HepG2 (cell line): ENCODE data around the gene TOR2A. TPM values are rescaled to one million over a fixed set of nuclear protein-coding genes. Genes with fewer than 3 reads are reported as not detected.
A peak's percentile ranks its signal among the peaks of the same experiment; 100 is the strongest.

Source experiments
- ARNT2 ChIP-seq: sonication (generic); formaldehyde crosslinking; IDR thresholded peaks from 2 replicates; pipeline ENCODE4 v1.8.0; 2022; ENCODE audit warnings: mild to moderate bottlenecking, low read depth, missing genetic modification reagents, moderate library complexity
- CHCHD3 ChIP-seq: sonication (generic); formaldehyde crosslinking; IDR thresholded peaks from 2 replicates; pipeline ENCODE4 v1.8.0; 2022; ENCODE audit warnings: mild to moderate bottlenecking, missing genetic modification reagents, moderate library complexity
- GATAD1 ChIP-seq: IDR thresholded peaks from 2 replicates; pipeline ENCODE4 v1.6.1; 2016; ENCODE audit warnings: missing genetic modification reagents, missing compliant biosample characterization
- NAIF1 ChIP-seq: sonication (generic); formaldehyde crosslinking; IDR thresholded peaks from 2 replicates; pipeline ENCODE4 v1.5.0; 2020; ENCODE audit warnings: mild to moderate bottlenecking, missing genetic modification reagents, borderline replicate concordance
- NCOR1 ChIP-seq: fragments of 200-600 bp; sonication (generic); IDR thresholded peaks from 2 replicates; pipeline ENCODE4 v1.7.0; 2017; ENCODE audit warnings: antibody characterized with exemption, low read length, borderline replicate concordance
- NFATC3 ChIP-seq: sonication (generic); formaldehyde crosslinking; IDR thresholded peaks from 2 replicates; pipeline ENCODE4 v1.5.1; 2020; ENCODE audit warnings: mild to moderate bottlenecking, missing genetic modification reagents
- NFIC ChIP-seq: IDR thresholded peaks from 2 replicates; pipeline ENCODE4 v1.6.1; 2012; ENCODE audit warnings: mild to moderate bottlenecking, low read length, inconsistent platforms
- POGK ChIP-seq: sonication (generic); formaldehyde crosslinking; conservative IDR thresholded peaks from 2 replicates; pipeline ENCODE4 v1.8.0; 2022; ENCODE audit warnings: mild to moderate bottlenecking, moderate library complexity, missing genetic modification reagents
- TSC22D2 ChIP-seq: sonication (generic); formaldehyde crosslinking; IDR thresholded peaks from 2 replicates; pipeline ENCODE4 v1.5.1; 2020; ENCODE audit warnings: missing genetic modification reagents, mild to moderate bottlenecking, borderline replicate concordance
- ZBTB25 ChIP-seq: IDR thresholded peaks from 2 replicates; pipeline ENCODE4 v1.6.1; 2018; ENCODE audit warnings: missing genetic modification reagents
- ZNF235 ChIP-seq: sonication (generic); formaldehyde crosslinking; IDR thresholded peaks from 2 replicates; pipeline ENCODE4 v1.8.1; 2023; ENCODE audit warnings: mild to moderate bottlenecking, missing genetic modification reagents, borderline replicate concordance
- ZNF577 ChIP-seq: sonication (generic); formaldehyde crosslinking; IDR thresholded peaks from 2 replicates; pipeline ENCODE4 v1.4.0; 2020; ENCODE audit warnings: mild to moderate bottlenecking, low read depth, missing genetic modification reagents, borderline replicate concordance
- ZNF589 ChIP-seq: sonication (generic); formaldehyde crosslinking; conservative IDR thresholded peaks from 2 replicates; pipeline ENCODE4 v1.8.0; 2022; ENCODE audit warnings: mild to moderate bottlenecking, moderate library complexity, missing genetic modification reagents
- ZNF784 ChIP-seq: sonication (generic); formaldehyde crosslinking; IDR thresholded peaks from 2 replicates; pipeline ENCODE4 v1.5.1; 2020; ENCODE audit warnings: missing genetic modification reagents, mild to moderate bottlenecking, borderline replicate concordance
- polyA plus RNA-seq, 8 experiments: library from polyadenylated mRNA; depleted of rRNA in 3 of 8; stranded (reverse) in 7 of 8; unstranded in 1 of 8; fragments of >200 nt; fragmentation: Illumina TruSeq in 4 of 8; extraction: Trizol in 4 of 8; gene quantifications; 2 replicates each; pipeline versions ENCODE4 v1.2.1 to v1.2.3, GENCODE V29; 2011 to 2016; ENCODE audit warnings: low read depth in 4 of 8, missing spikeins in 1 of 8, mixed read lengths in 1 of 8; ENCODE audit not compliant: insufficient read depth in 1 of 8
- total RNA-seq, 5 experiments: library from RNA; depleted of rRNA; stranded (reverse); fragments of >200 nt; fragmentation: Illumina TruSeq; extraction: Trizol; gene quantifications; 2 replicates each; pipeline ENCODE4 v1.2.3, GENCODE V29; 2016; ENCODE audit warnings: low read depth in 1 of 5
- TF ChIP-seq, protein P1 (sequence below): sonication (generic); formaldehyde crosslinking; IDR thresholded peaks from 2 replicates; pipeline ENCODE4 v1.4.0; 2020; ENCODE audit warnings: missing genetic modification reagents
- TF ChIP-seq, protein P2 (sequence below): sonication (generic); formaldehyde crosslinking; IDR thresholded peaks from 2 replicates; pipeline ENCODE4 v1.4.0; 2020; ENCODE audit warnings: missing genetic modification reagents
- TF ChIP-seq, protein P3 (sequence below): IDR thresholded peaks from 2 replicates; pipeline ENCODE4 v1.6.1; 2016; ENCODE audit warnings: mild to moderate bottlenecking, missing biosample characterization, missing genetic modification reagents

The TOR2A gene
- total and polyA plus RNA-seq, 2 of the 13 experiments (the other 11 are each of a cell fraction or from before 2014, with no cell fraction given) = 3.5 to 7.2 TPM

- TF ChIP-seq, protein P1, sequence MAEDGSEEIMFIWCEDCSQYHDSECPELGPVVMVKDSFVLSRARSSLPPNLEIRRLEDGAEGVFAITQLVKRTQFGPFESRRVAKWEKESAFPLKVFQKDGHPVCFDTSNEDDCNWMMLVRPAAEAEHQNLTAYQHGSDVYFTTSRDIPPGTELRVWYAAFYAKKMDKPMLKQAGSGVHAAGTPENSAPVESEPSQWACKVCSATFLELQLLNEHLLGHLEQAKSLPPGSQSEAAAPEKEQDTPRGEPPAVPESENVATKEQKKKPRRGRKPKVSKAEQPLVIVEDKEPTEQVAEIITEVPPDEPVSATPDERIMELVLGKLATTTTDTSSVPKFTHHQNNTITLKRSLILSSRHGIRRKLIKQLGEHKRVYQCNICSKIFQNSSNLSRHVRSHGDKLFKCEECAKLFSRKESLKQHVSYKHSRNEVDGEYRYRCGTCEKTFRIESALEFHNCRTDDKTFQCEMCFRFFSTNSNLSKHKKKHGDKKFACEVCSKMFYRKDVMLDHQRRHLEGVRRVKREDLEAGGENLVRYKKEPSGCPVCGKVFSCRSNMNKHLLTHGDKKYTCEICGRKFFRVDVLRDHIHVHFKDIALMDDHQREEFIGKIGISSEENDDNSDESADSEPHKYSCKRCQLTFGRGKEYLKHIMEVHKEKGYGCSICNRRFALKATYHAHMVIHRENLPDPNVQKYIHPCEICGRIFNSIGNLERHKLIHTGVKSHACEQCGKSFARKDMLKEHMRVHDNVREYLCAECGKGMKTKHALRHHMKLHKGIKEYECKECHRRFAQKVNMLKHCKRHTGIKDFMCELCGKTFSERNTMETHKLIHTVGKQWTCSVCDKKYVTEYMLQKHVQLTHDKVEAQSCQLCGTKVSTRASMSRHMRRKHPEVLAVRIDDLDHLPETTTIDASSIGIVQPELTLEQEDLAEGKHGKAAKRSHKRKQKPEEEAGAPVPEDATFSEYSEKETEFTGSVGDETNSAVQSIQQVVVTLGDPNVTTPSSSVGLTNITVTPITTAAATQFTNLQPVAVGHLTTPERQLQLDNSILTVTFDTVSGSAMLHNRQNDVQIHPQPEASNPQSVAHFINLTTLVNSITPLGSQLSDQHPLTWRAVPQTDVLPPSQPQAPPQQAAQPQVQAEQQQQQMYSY (CRISPR knock-in tag) = no peak
- TF ChIP-seq NCOR1 (no peak), NFIC (no peak), NAIF1 (CRISPR knock-in tag) (0 out of 2 replicates have a peak, but pooled peaks have one; percentile 67), NFATC3 (CRISPR knock-in tag) (0 out of 2 replicates have a peak, but pooled peaks have one; percentile 62), ZNF577 (CRISPR knock-in tag) (0 out of 2 replicates have a peak, but pooled peaks have one; percentile 12), POGK (peak; percentile 69; the same call in 1 of the 2 replicates), ZNF589 (no peak), ARNT2 (CRISPR knock-in tag) (peak; percentile 85), ZBTB25 (CRISPR knock-in tag) (no peak), ZNF784 (0 out of 2 replicates have a peak, but pooled peaks have one; percentile 57), TSC22D2 (0 out of 2 replicates have a peak, but pooled peaks have one; percentile 32), GATAD1 (peak; percentile 79), ZNF235 (CRISPR knock-in tag) (no peak), CHCHD3 (no peak)
- TF ChIP-seq, protein P2, sequence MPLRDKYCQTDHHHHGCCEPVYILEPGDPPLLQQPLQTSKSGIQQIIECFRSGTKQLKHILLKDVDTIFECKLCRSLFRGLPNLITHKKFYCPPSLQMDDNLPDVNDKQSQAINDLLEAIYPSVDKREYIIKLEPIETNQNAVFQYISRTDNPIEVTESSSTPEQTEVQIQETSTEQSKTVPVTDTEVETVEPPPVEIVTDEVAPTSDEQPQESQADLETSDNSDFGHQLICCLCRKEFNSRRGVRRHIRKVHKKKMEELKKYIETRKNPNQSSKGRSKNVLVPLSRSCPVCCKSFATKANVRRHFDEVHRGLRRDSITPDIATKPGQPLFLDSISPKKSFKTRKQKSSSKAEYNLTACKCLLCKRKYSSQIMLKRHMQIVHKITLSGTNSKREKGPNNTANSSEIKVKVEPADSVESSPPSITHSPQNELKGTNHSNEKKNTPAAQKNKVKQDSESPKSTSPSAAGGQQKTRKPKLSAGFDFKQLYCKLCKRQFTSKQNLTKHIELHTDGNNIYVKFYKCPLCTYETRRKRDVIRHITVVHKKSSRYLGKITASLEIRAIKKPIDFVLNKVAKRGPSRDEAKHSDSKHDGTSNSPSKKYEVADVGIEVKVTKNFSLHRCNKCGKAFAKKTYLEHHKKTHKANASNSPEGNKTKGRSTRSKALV (CRISPR knock-in tag) = peak; percentile 64; the same call in 1 of the 2 replicates
- TF ChIP-seq, protein P3, sequence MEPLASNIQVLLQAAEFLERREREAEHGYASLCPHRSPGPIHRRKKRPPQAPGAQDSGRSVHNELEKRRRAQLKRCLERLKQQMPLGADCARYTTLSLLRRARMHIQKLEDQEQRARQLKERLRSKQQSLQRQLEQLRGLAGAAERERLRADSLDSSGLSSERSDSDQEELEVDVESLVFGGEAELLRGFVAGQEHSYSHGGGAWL (CRISPR knock-in tag) = no peak
Measured at GRCh38 chr9:127715470-127716337, 19.4 kb downstream of the TOR2A start, which contains the start of the genes PTRH1 and TTC16 (continued).
